IPS-NIHi7 (cell line): ENCODE results near the gene PIGC.

Experiments
- DNase-seq: peaks from one replicate; pipeline ENCODE4 v3.0.0; 2012; ENCODE audit warnings: mixed read lengths; ENCODE audit errors: extremely low spot score

Gene PIGC

GRCh38 chr1:172430128-172430454 is 13.8 kb downstream of the PIGC start:
- no peak for DNase-seq

GRCh38 chr1:172429331-172430127 is 14.3 kb downstream of the PIGC start:
- peak; percentile 50 for DNase-seq

- DNase-seq: no peak
Measured at GRCh38 chr1:172427191-172427590, 16.7 kb downstream of the PIGC start.

- DNase-seq: no peak
Measured at GRCh38 chr1:172425339-172425738, 18.5 kb downstream of the PIGC start.

GRCh38 chr1:172423336-172423735 is 20.5 kb downstream of the PIGC start:
- DNase-seq: no peak

- DNase-seq: no peak
Measured at GRCh38 chr1:172421974-172422604, 21.8 kb downstream of the PIGC start.

GRCh38 chr1:172420385-172420784 is 23.5 kb downstream of the PIGC start, which contains the start of gene C1orf105:
C1orf105 (plus strand) TSS chr1:172420685; CDS start chr1:172420886, 201 bp downstream.
- DNase-seq: no peak

- no peak for DNase-seq
Measured at GRCh38 chr1:172417557-172417956, 26.3 kb downstream of the PIGC start.

GRCh38 chr1:172416496-172417035 is 27.3 kb downstream of the PIGC start:
- no peak for DNase-seq

GRCh38 chr1:172414331-172414730 is 29.5 kb downstream of the PIGC start:
- DNase-seq: no peak

- no peak for DNase-seq
Measured at GRCh38 chr1:172411791-172412338, 32.0 kb downstream of the PIGC start.

GRCh38 chr1:172410027-172410426 is 33.8 kb downstream of the PIGC start:
- no peak for DNase-seq

- DNase-seq: no peak
Measured at GRCh38 chr1:172408958-172409357, 34.9 kb downstream of the PIGC start.

- DNase-seq: no peak
Measured at GRCh38 chr1:172406968-172407367, 36.9 kb downstream of the PIGC start.

- DNase-seq: no peak
Measured at GRCh38 chr1:172405912-172406311, 38.0 kb downstream of the PIGC start.

GRCh38 chr1:172404121-172404520 is 39.7 kb downstream of the PIGC start:
- DNase-seq: no peak

GRCh38 chr1:172402878-172403569 is 40.8 kb downstream of the PIGC start:
- DNase-seq: no peak

GRCh38 chr1:172401892-172402291 is 42.0 kb downstream of the PIGC start:
- peak; percentile 30 for DNase-seq

- no peak for DNase-seq
Measured at GRCh38 chr1:172401477-172401876, 42.4 kb downstream of the PIGC start.

GRCh38 chr1:172400722-172401105 is 43.2 kb downstream of the PIGC start:
- no peak for DNase-seq

- DNase-seq: no peak
Measured at GRCh38 chr1:172399756-172400721, 43.8 kb downstream of the PIGC start.
